Neural cell (in vitro differentiated cells): Measurements from ENCODE around the gene PARP11. TPM values are rescaled to one million over a fixed set of nuclear protein-coding genes. Genes with fewer than 3 reads are reported as not detected.

Experiments
- polyA plus RNA-seq: library from polyadenylated mRNA; depleted of rRNA; stranded (reverse); fragments of >200 nt; gene quantifications from 2 replicates; pipeline ENCODE4 v1.2.3, GENCODE V29; 2014

The PARP11 gene
- polyA plus RNA-seq, 1 donor from 2014 or later: 20.3 TPM

Other genes with a start within 250 kb of the PARP11 start
- gene CRACR2A, start 120.3 kb downstream of the PARP11 start, polyA plus RNA-seq: 0.58 and 2.1 TPM in 2 replicates